ENCODE data around the gene ACTRT2. TPM values are rescaled to one million over a fixed set of nuclear protein-coding genes. Genes with fewer than 3 reads are reported as not detected.

Gene ACTRT2
- total RNA-seq, 4 donors from 2014 or later = not detected

GRCh38 chr1:2977886-2978611 lies 43.2 kb upstream of the ACTRT2 start:
- 62% methylated on average over 2 of the region's 7 CpGs; no CpG with 5 or more reads in 1 of the 2 donors for WGBS, 2 donors (ENCODE audit: low coverage in 1 of 2)
- H3K27me3 ChIP-seq = peaks cover 48% of the 10 kb centered on the region
- peaks cover 0 to 9% (median 0%) of the 10 kb centered on the region in 3 donors for H3K4me1 ChIP-seq
- no peaks in the 10 kb centered on the region for H3K36me3 ChIP-seq
- no peak for ATAC-seq
- TF ChIP-seq EP300 (IDR thresholded peaks at IDR 0.05) (no peak), POLR2A (IDR thresholded peaks at IDR 0.05) (no peak), POLR2AphosphoS5 (IDR thresholded peaks at IDR 0.05) (no peak), CTCF (IDR thresholded peaks at IDR 0.05) (no peak)
- H3K9me3 ChIP-seq = no peaks in the 10 kb centered on the region
- H3K27ac ChIP-seq = no peak overlapping the region
- H3K4me3 ChIP-seq = no peak overlapping the region

- peaks cover 0 to 15% (median 0%) of the 10 kb centered on the region in 3 donors for H3K4me1 ChIP-seq
- no CpG with 5 or more reads among the region's 11 CpGs for WGBS, 2 donors (ENCODE audit: low coverage in 1 of 2)
- H3K9me3 ChIP-seq = no peaks in the 10 kb centered on the region
- peaks cover 43% of the 10 kb centered on the region for H3K27me3 ChIP-seq
- H3K4me3 ChIP-seq = no peak overlapping the region
- ATAC-seq = no peak
- H3K27ac ChIP-seq = no peak overlapping the region
- H3K36me3 ChIP-seq = no peaks in the 10 kb centered on the region
- TF ChIP-seq CTCF (IDR thresholded peaks at IDR 0.05) (no peak), EP300 (IDR thresholded peaks at IDR 0.05) (no peak), POLR2A (IDR thresholded peaks at IDR 0.05) (no peak), POLR2AphosphoS5 (IDR thresholded peaks at IDR 0.05) (no peak)
These were observed 42.5 kb upstream of the ACTRT2 start for GRCh38 chr1:2978691-2979190.

- no peak for ATAC-seq
These were observed 41.8 kb upstream of the ACTRT2 start for GRCh38 chr1:2979191-2980072.

GRCh38 chr1:2980073-2980791 lies 41.0 kb upstream of the ACTRT2 start:
- Histone ChIP-seq H3K4me1 (peaks cover 0 to 20% (median 0%) of the 10 kb centered on the region in 3 donors), H3K9me3 (no peaks in the 10 kb centered on the region), H3K4me3 (no peak overlapping the region), H3K27me3 (peaks cover 38% of the 10 kb centered on the region), H3K36me3 (no peaks in the 10 kb centered on the region), H3K27ac (no peak overlapping the region)
- no peak for ATAC-seq
- no peak for TF ChIP-seq POLR2AphosphoS5 (IDR thresholded peaks at IDR 0.05)
- 64% methylated on average over 9 of the region's 25 CpGs; no CpG with 5 or more reads in 1 of the 2 donors for WGBS, 2 donors (ENCODE audit: low coverage in 1 of 2)

More at GRCh38 chr1:2979191-2980072, 41.8 kb upstream of the ACTRT2 start:
- H3K9me3 ChIP-seq = no peaks in the 10 kb centered on the region
- H3K27ac ChIP-seq = no peak overlapping the region
- WGBS, 2 donors (ENCODE audit: low coverage in 1 of 2) = 79 to 93% methylated on average over 5 of the region's 38 CpGs
- H3K36me3 ChIP-seq = no peaks in the 10 kb centered on the region
- TF ChIP-seq EP300 (IDR thresholded peaks at IDR 0.05) (no peak), POLR2AphosphoS5 (IDR thresholded peaks at IDR 0.05) (no peak), CTCF (IDR thresholded peaks at IDR 0.05) (no peak), POLR2A (IDR thresholded peaks at IDR 0.05) (no peak)
- peaks cover 38% of the 10 kb centered on the region for H3K27me3 ChIP-seq
- H3K4me1 ChIP-seq = peaks cover 0 to 20% (median 0%) of the 10 kb centered on the region in 3 donors
- no peak overlapping the region for H3K4me3 ChIP-seq

GRCh38 chr1:2980849-2981248 lies 40.4 kb upstream of the ACTRT2 start:
- peaks cover 0 to 20% (median 0%) of the 10 kb centered on the region in 3 donors for H3K4me1 ChIP-seq
- WGBS, 2 donors (ENCODE audit: low coverage in 1 of 2) = 53 to 68% methylated on average over 5 of the region's 12 CpGs
- ATAC-seq = no peak
- no peak overlapping the region for H3K4me3 ChIP-seq
- no peak overlapping the region for H3K27ac ChIP-seq
- no peaks in the 10 kb centered on the region for H3K9me3 ChIP-seq
- no peaks in the 10 kb centered on the region for H3K36me3 ChIP-seq
- peaks cover 38% of the 10 kb centered on the region for H3K27me3 ChIP-seq
- TF ChIP-seq POLR2AphosphoS5 (IDR thresholded peaks at IDR 0.05) (no peak), POLR2A (IDR thresholded peaks at IDR 0.05) (no peak), CTCF (IDR thresholded peaks at IDR 0.05) (no peak), EP300 (IDR thresholded peaks at IDR 0.05) (no peak)

All from gastroesophageal sphincter (tissue), 4 donors.